ENCODE data around the gene EPHB4.
"Not testable (repeated sequence)": the region's sequence is repeated elsewhere in the genome, so short reads cannot be mapped to it uniquely, and the experiment has no call there.

The EPHB4 gene

DNA sequence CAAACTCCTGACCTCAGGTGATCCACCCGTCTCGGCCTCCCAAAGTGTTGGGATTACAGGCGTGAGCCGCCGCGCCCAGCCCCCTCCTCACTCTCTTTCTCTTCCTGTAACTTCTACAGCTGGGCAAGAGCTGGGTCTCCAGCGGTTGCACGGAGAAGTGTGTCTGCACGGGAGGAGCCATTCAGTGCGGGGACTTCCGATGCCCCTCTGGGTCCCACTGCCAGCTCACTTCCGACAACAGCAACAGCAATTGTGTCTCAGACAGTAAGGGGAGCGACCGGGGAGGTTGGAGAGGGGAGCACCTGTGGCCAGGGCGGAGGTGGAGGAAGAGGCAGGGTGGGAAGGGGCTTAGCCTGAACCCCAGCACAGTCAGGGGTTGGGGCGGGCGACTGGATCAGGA, 41.4 kb downstream of the EPHB4 start:
- no peak for DNase-seq

DNA sequence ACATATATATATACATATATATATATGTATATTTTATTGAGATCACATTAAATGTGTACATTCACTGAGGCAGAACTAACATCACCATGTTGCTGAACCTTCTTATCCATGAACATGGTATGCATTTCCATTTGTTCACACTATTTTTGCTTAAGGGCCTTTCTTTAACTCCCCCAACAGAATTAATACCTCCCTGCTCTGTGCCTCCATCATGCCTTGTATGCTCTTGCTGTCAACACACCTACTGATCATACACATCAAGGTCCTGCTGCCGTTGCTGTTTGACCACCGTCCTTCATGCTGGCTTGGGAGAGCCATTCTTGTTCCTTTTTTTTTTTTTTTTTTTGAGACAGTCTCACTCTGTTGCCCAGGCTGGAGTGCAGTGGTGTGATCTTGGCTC, 43.5 kb downstream of the EPHB4 start:
- DNase-seq = no peak

DNA sequence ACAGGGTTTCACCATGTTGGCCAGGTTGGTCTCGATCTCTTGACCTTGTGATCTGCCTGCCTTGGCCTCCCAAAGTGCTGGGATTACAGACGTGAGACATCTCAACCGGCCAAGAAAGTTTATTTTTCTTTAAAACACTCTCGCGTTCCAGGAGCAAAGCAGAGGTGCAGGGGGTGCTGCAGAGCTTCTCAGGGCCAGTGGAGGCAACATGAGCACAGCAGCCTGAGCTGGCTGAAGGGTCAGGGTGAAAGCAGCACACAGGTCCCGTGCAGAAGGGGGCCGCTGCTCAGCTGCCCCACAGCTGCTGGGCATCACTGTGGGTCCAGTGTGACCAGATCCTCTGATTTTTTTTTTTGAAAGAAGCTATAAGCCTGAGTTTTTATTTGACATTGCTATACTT, 46.1 kb downstream of the EPHB4 start:
- DNase-seq = no peak

DNA sequence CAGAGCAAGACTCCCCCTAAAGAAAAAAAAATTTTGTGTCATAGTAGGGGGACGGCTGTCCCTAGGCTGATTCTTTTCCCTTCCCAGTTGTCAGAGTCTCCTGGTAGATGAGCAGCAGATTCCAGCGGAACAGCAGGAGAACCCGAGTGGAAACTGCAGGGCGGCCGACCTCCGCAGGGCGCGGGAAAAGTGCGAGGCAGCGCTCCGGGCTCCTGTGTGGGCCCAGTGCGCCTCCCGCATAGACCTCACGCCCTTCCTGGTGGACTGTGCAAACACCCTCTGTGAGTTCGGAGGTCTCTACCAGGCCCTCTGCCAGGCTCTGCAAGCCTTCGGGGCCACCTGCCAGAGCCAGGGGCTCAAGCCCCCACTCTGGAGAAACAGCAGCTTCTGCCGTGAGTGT, 48.0 kb downstream of the EPHB4 start:
- DNase-seq = no peak

GRCh38 chr7:100778061-100778621, 49.2 kb downstream of the EPHB4 start:
- no peak for DNase-seq

DNA sequence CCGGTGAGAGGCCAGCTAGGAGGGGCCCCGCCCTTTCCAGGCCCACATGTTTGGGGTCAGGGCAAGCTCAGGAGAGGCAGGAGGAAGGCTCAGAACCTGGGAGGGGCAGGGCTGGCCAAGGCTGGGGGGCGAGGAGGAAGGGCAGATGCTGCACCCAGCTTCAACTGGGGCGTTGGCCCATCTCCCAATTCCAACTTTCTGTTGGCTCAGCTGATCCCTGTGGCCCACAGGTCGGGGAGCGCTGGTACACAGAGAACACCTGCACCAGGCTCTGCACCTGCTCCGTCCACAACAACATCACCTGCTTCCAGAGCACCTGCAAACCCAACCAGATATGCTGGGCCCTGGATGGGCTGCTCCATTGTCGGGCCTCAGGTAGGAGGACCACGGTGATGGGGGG, 53.8 kb downstream of the EPHB4 start:
- DNase-seq = no peak

- DNase-seq = no peak
Measured at GRCh38 chr7:100768784-100769183, 58.5 kb downstream of the EPHB4 start.

- no peak for DNase-seq
Measured at GRCh38 chr7:100765250-100765649, 62.1 kb downstream of the EPHB4 start.

DNA sequence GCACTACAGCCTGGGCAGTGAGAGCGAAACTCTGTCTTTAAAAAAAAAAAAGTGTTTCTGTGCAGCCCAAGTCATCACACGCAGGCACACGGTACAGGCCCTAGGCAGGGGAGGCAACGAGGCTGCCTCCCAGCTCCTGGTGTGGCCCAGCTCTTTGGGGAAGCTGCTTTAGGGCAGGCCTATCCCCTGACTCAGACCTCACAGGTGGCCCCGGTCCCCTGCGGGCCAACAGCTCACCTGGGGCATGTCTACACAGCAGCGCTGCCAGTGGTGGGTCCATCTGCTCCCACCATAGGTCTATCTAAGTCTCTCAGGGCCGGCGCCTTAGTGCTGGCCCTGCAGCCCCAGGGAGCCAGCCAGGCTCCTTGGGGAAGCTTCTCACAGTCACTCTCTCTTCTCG, 62.5 kb downstream of the EPHB4 start:
- no peak for DNase-seq

GRCh38 chr7:100763556-100764140, 63.7 kb downstream of the EPHB4 start:
- no peak for DNase-seq

GRCh38 chr7:100762841-100763240, 64.5 kb downstream of the EPHB4 start:
- not testable (repeated sequence) for DNase-seq

GRCh38 chr7:100759357-100760171, 67.8 kb downstream of the EPHB4 start:
- no peak for DNase-seq

DNA sequence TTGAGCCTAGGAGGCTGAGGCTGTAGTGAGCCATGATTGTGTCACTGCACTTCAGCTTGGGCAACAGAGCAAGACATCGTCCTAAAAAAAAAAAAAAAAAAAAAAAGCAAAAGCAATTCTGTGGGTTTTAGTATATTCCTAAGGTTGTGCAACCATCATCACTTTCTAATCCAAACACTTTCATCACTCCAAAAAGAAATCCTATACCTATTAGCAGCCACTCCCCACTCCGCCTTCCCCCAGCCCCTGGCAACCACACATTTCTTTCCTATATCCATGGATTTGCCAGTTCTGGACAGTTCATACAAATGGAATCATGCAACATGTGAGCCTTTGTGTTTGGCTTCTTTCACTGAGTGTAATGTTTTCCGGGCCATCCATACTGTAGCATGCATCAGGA, 73.6 kb downstream of the EPHB4 start:
- no peak for DNase-seq

GRCh38 chr7:100752994-100753393, 74.3 kb downstream of the EPHB4 start:
- DNase-seq = no peak

All from activated CD4-positive, alpha-beta T cell treated with anti-CD3 and anti-CD28 coated beads for 4 hours (primary cell).